Thoracic aorta (tissue), 2 donors: ENCODE data around the gene ZBTB21. TPM values are rescaled to one million over a fixed set of nuclear protein-coding genes. Genes with fewer than 3 reads are reported as not detected.

Source experiments
- ATAC-seq: fragments of 150-250 bp; one replicate; pipeline ENCODE4 v1.8.0; 2017; ENCODE audit warnings: low read depth; ENCODE audit not compliant: insufficient number of reproducible peaks, low FRiP score
- DNase-seq: peaks from one replicate; pipeline ENCODE4 v3.0.0-alpha.2; 2020; ENCODE audit warnings: low spot score
- H3K27ac ChIP-seq, 2 donors: fragments of 200-600 bp; sonication (generic); 1 replicate in 1 of 2; 2 replicates in 1 of 2; pipeline ENCODE4 v1.5.1; 2016; ENCODE audit warnings: mild to moderate bottlenecking in 2 of 2, moderate library complexity in 2 of 2
- H3K27me3 ChIP-seq: fragments of 200-600 bp; sonication (generic); replicated peaks from 2 replicates; pipeline ENCODE4 v1.6.0; 2016; ENCODE audit warnings: mild to moderate bottlenecking; ENCODE audit not compliant: insufficient read depth
- H3K36me3 ChIP-seq: fragments of 200-600 bp; sonication (generic); one replicate; pipeline ENCODE4 v1.5.1; 2016
- H3K4me1 ChIP-seq, 2 donors: fragments of 200-600 bp; sonication (generic); 1 replicate in 1 of 2; 2 replicates in 1 of 2; pipeline versions ENCODE4 v1.5.1 to v1.6.0; 2016; ENCODE audit warnings: low read depth in 2 of 2, mild to moderate bottlenecking in 1 of 2; ENCODE audit not compliant: control insufficient read depth in 1 of 2
- H3K4me3 ChIP-seq: fragments of 200-600 bp; sonication (generic); 2 replicates; pipeline ENCODE4 v1.5.1; 2016; ENCODE audit warnings: mild to moderate bottlenecking
- H3K9me3 ChIP-seq: fragments of 200-600 bp; sonication (generic); 2 replicates; pipeline ENCODE4 v1.5.1; 2016
- total RNA-seq, 2 donors: library from RNA; depleted of rRNA; stranded (reverse); fragments of >200 nt; gene quantifications; one replicate each; pipeline versions ENCODE4 v1.1.0 to v1.2.3, GENCODE V29; 2016
- TF ChIP-seq, protein P1 (sequence below): fragments of 200-600 bp; sonication (generic); IDR thresholded peaks from one replicate; pipeline ENCODE4 v1.5.1; 2019; ENCODE audit warnings: antibody characterized with exemption

The ZBTB21 gene
- total RNA-seq, 2 donors from 2014 or later = 16.5 to 23.8 TPM

DNA sequence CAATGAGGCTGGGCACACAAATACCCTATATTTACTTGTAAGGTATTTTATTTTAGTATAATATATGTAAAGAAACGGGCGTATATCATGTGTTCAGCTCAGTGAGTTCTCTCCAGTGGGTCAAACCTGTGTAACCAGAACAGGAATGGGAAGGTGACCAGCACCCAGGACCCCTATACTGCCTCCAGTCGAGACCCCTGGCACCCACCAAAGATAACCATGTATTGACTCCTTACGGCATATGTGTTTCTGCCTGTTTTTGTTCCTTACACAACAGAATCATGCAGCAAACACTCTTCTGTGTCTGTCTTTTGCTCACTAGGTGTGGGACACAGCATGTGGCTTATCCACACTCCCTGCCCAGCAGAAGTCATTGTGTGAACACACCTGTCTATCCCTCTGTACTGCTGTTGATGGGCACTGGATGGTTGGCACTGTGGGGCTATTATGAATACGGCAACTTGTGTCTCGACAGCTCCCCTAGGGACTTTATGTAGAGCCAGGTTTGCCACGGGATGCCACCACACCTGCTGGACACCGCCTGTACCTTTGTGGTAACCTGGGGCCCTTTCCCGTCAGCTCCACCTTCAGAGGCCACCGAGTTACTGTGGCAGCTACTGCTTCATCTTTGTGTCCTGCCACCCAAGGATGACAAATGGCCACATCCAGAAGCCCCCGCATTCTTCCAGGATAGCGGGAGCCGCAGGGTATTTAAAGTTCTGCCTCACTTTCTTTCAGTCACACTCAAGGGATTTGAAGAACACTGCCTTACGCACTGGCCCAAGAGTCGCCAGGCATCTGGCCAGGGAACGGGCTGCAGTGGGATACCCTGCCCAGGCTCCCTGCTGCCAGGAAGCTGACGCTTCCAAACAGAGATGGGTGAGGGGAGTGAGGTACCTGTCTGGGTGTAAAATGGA, 32.9 kb downstream of the ZBTB21 start:
- no peaks in the 10 kb centered on the region for H3K27me3 ChIP-seq
- ATAC-seq (no peak), DNase-seq (no peak)
- no peak overlapping the region for H3K27ac ChIP-seq
- no peaks in the 10 kb centered on the region for H3K4me1 ChIP-seq
- no peaks in the 10 kb centered on the region for H3K9me3 ChIP-seq
- H3K4me3 ChIP-seq = no peak overlapping the region
- H3K36me3 ChIP-seq = no peaks in the 10 kb centered on the region
- TF ChIP-seq, protein P1, sequence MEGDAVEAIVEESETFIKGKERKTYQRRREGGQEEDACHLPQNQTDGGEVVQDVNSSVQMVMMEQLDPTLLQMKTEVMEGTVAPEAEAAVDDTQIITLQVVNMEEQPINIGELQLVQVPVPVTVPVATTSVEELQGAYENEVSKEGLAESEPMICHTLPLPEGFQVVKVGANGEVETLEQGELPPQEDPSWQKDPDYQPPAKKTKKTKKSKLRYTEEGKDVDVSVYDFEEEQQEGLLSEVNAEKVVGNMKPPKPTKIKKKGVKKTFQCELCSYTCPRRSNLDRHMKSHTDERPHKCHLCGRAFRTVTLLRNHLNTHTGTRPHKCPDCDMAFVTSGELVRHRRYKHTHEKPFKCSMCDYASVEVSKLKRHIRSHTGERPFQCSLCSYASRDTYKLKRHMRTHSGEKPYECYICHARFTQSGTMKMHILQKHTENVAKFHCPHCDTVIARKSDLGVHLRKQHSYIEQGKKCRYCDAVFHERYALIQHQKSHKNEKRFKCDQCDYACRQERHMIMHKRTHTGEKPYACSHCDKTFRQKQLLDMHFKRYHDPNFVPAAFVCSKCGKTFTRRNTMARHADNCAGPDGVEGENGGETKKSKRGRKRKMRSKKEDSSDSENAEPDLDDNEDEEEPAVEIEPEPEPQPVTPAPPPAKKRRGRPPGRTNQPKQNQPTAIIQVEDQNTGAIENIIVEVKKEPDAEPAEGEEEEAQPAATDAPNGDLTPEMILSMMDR = no peak

GRCh38 chr21:41976611-41977010, 33.5 kb downstream of the ZBTB21 start:
- Histone ChIP-seq H3K36me3 (no peaks in the 10 kb centered on the region), H3K4me3 (no peak overlapping the region), H3K9me3 (no peaks in the 10 kb centered on the region), H3K27me3 (no peaks in the 10 kb centered on the region), H3K4me1 (no peaks in the 10 kb centered on the region), H3K27ac (no peak overlapping the region)
- ATAC-seq (no peak), DNase-seq (no peak)
- TF ChIP-seq, protein P1 = no peak

GRCh38 chr21:41975391-41976272, 34.5 kb downstream of the ZBTB21 start:
- DNase-seq = no peak
- no peaks in the 10 kb centered on the region for H3K9me3 ChIP-seq
- TF ChIP-seq, protein P1 = no peak
- H3K27ac ChIP-seq = no peak overlapping the region
- H3K4me3 ChIP-seq = no peak overlapping the region
- H3K4me1 ChIP-seq = no peaks in the 10 kb centered on the region
- no peaks in the 10 kb centered on the region for H3K36me3 ChIP-seq
- no peaks in the 10 kb centered on the region for H3K27me3 ChIP-seq
- no peak for ATAC-seq

DNA sequence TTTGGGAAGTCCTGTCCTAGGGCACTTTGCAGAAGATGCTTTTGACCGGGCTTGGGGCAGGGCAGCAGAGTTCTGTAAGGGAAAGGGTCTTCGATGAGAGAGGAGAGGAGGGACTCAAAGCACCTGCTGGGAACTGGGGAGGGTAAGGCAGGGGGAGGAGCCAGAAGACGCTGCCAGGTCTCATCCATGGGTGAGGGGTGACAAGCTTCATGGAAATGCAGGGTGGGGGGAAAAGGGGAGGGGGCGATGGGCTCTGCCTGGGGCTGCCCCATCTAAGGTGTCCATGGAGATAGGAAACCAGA, 35.5 kb downstream of the ZBTB21 start:
- ATAC-seq (no peak), DNase-seq (no peak)
- no peaks in the 10 kb centered on the region for H3K36me3 ChIP-seq
- no peaks in the 10 kb centered on the region for H3K4me1 ChIP-seq
- no peaks in the 10 kb centered on the region for H3K27me3 ChIP-seq
- no peaks in the 10 kb centered on the region for H3K9me3 ChIP-seq
- no peak overlapping the region for H3K4me3 ChIP-seq
- TF ChIP-seq, protein P1 = no peak
- H3K27ac ChIP-seq = no peak overlapping the region
